ENCODE results near the gene MID1.

GRCh38 chrX:10636337-10636736 is 16.0 kb upstream of the MID1 start:
- TF ChIP-seq, protein P1, sequence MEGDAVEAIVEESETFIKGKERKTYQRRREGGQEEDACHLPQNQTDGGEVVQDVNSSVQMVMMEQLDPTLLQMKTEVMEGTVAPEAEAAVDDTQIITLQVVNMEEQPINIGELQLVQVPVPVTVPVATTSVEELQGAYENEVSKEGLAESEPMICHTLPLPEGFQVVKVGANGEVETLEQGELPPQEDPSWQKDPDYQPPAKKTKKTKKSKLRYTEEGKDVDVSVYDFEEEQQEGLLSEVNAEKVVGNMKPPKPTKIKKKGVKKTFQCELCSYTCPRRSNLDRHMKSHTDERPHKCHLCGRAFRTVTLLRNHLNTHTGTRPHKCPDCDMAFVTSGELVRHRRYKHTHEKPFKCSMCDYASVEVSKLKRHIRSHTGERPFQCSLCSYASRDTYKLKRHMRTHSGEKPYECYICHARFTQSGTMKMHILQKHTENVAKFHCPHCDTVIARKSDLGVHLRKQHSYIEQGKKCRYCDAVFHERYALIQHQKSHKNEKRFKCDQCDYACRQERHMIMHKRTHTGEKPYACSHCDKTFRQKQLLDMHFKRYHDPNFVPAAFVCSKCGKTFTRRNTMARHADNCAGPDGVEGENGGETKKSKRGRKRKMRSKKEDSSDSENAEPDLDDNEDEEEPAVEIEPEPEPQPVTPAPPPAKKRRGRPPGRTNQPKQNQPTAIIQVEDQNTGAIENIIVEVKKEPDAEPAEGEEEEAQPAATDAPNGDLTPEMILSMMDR (IDR thresholded peaks at IDR 0.05; ENCODE audit: insufficient read depth, low read length, poor library complexity, severe bottlenecking) = no peak
- TF ChIP-seq EZH2phosphoT487 (conservative IDR thresholded peaks at IDR 0.05; ENCODE audit: low read length) = no peak

Measured in SU-DHL-6 (cell line).